CD4-positive, alpha-beta T cell treated with Interleukin-2 at 100 ng/mL for 4 hours (primary cell): Measurements from ENCODE around the gene CFHR5.
"Not testable (repeated sequence)": the region's sequence is repeated elsewhere in the genome, so short reads cannot be mapped to it uniquely, and the experiment has no call there.

ENCODE experiments used
- DNase-seq: peaks from one replicate; pipeline ENCODE4 v3.0.0-alpha.2; 2020; ENCODE audit warnings: low spot score

Gene CFHR5

GRCh38 chr1:196977278-196977677, at the start of gene CFHR5:
CFHR5 (plus strand) TSS chr1:196977556; CDS start chr1:196977665, 109 bp downstream.
- no peak for DNase-seq

- DNase-seq = not testable (repeated sequence)
Measured at GRCh38 chr1:196932853-196933252, 44.5 kb upstream of the CFHR5 start.

- no peak for DNase-seq
Measured at GRCh38 chr1:196933531-196934189, 43.7 kb upstream of the CFHR5 start.

- DNase-seq = not testable (repeated sequence)
Measured at GRCh38 chr1:196941474-196941873, 35.9 kb upstream of the CFHR5 start.

- not testable (repeated sequence) for DNase-seq
Measured at GRCh38 chr1:196943568-196943967, 33.8 kb upstream of the CFHR5 start, which contains the start of gene CFHR2. CFHR2 (plus strand) TSS chr1:196943738; CDS start chr1:196943881, 143 bp downstream.

- no peak for DNase-seq
Measured at GRCh38 chr1:196951711-196952394, 25.5 kb upstream of the CFHR5 start.

- no peak for DNase-seq
Measured at GRCh38 chr1:196954778-196955177, 22.6 kb upstream of the CFHR5 start.

- DNase-seq = no peak
Measured at GRCh38 chr1:196955926-196956325, 21.4 kb upstream of the CFHR5 start.

GRCh38 chr1:196960854-196961253, 16.5 kb upstream of the CFHR5 start:
- DNase-seq = no peak

- DNase-seq = no peak
Measured at GRCh38 chr1:196970182-196970581, 7.2 kb upstream of the CFHR5 start.

GRCh38 chr1:196976278-196976677, 1.1 kb upstream of the CFHR5 start:
- no peak for DNase-seq

- no peak for DNase-seq
Measured at GRCh38 chr1:196980859-196981258, 3.5 kb downstream of the CFHR5 start.

- DNase-seq = not testable (repeated sequence)
Measured at GRCh38 chr1:196982247-196982646, 4.9 kb downstream of the CFHR5 start.

GRCh38 chr1:196991919-196992651, 14.7 kb downstream of the CFHR5 start:
- not testable (repeated sequence) for DNase-seq

- DNase-seq = no peak
Measured at GRCh38 chr1:196993916-196994315, 16.6 kb downstream of the CFHR5 start.

GRCh38 chr1:196997423-196997822, 20.1 kb downstream of the CFHR5 start:
- no peak for DNase-seq

GRCh38 chr1:197001828-197002227, 24.5 kb downstream of the CFHR5 start:
- DNase-seq = no peak

- no peak for DNase-seq
Measured at GRCh38 chr1:197003132-197003531, 25.8 kb downstream of the CFHR5 start.

- no peak for DNase-seq
Measured at GRCh38 chr1:197008861-197009260, 31.5 kb downstream of the CFHR5 start.

GRCh38 chr1:197011614-197012013, 34.3 kb downstream of the CFHR5 start:
- DNase-seq = no peak

- DNase-seq = no peak
Measured at GRCh38 chr1:197013234-197013633, 35.9 kb downstream of the CFHR5 start.

GRCh38 chr1:197016751-197017150, 39.4 kb downstream of the CFHR5 start:
- DNase-seq = no peak
